PFSK-1 (cell line): Measurements from ENCODE around the gene THRB.

Experiments
- FOXP2 ChIP-seq: optimal IDR thresholded peaks from 2 replicates; pipeline ENCODE3; 2011; ENCODE audit warnings: borderline replicate concordance, control low read depth, inconsistent platforms; ENCODE audit not compliant: insufficient read depth; ENCODE audit errors: extremely low read length, extremely low read depth
- POLR2AphosphoS5 ChIP-seq: IDR thresholded peaks from 2 replicates; pipeline ENCODE4 v1.6.1; 2012; ENCODE audit warnings: low read depth, mild to moderate bottlenecking, control low read depth, low read length, moderate library complexity
- REST ChIP-seq, 2 experiments: IDR thresholded peaks; 2 replicates each; pipeline versions ENCODE4 v1.6.1 to v1.8.0; 2011 to 2012; ENCODE audit warnings: low read depth in 2 of 2, low read length in 2 of 2, control low read depth in 1 of 2, inconsistent platforms in 1 of 2, mild to moderate bottlenecking in 1 of 2, moderate library complexity in 1 of 2; ENCODE audit not compliant: insufficient read depth in 1 of 2
- SIN3A ChIP-seq: IDR thresholded peaks from 2 replicates; pipeline ENCODE4 v1.6.1; 2012; ENCODE audit warnings: mild to moderate bottlenecking, low read length, moderate library complexity, borderline replicate concordance; ENCODE audit not compliant: insufficient read depth
- TAF1 ChIP-seq: IDR thresholded peaks from 2 replicates; pipeline ENCODE4 v1.6.1; 2012; ENCODE audit warnings: low read length, control low read depth, borderline replicate concordance; ENCODE audit not compliant: insufficient read depth

DNA sequence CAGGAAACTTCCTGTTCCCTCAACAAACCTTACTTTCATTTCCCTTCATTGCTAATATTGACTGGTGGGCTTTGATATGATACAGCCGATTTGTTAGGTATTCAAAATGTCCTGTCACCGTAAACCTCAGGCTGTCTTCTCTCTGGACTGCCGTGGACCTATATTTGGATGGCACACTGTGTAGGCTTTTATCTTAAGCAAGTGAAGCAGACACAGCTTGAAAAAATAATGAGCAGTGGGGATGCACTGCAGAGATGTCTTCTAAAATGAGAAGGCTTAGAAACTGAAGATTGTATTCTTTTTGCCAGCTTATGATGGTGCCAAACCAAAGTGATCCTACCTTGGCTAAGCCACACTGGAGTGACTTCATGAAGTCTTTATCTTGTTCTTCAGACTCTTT, 283.3 kb downstream of the THRB start:
- TF ChIP-seq TAF1 (no peak), SIN3A (no peak), POLR2AphosphoS5 (no peak), REST (IDR thresholded peaks at IDR 0.05; ENCODE audit: insufficient read depth in 1 of 2, low read depth in 2 of 2, low read length in 2 of 2) (no peak), FOXP2 (no peak)
